Measurements from ENCODE around the gene TXNDC9.
"Not testable (repeated sequence)": the region's sequence is repeated elsewhere in the genome, so short reads cannot be mapped to it uniquely, and the experiment has no call there.

Gene TXNDC9

GRCh38 chr2:99365661-99366060 lies 29.5 kb upstream of the TXNDC9 start:
- ChIA-PET CTCF (interaction anchor here (1.2 kb wide), 1 partner anchor 29 kb away, joined by 4 read pairs; the partner anchor contains the start of gene EIF5B), POLR2A (interaction anchor here (1.1 kb wide), 2 partner anchors 9 to 29 kb away, joined by 3 to 5 read pairs; partner anchors contain the start of genes EIF5B and TXNDC9)
- no peak for TF ChIP-seq L3MBTL2 (conservative IDR thresholded peaks at IDR 0.05)
- TF ChIP-seq FOXK2 (IDR thresholded peaks at IDR 0.05): no peak
- TF ChIP-seq FOXM1 (IDR thresholded peaks at IDR 0.05; ENCODE audit: borderline replicate concordance): no peak
- no peak for TF ChIP-seq TARDBP (IDR thresholded peaks at IDR 0.05)
- no peak for TF ChIP-seq ELF4 (IDR thresholded peaks at IDR 0.05)
- no peak for TF ChIP-seq ZNF384 (IDR thresholded peaks at IDR 0.05)
- no peak for TF ChIP-seq PKNOX1 (IDR thresholded peaks at IDR 0.05)
- TF ChIP-seq FOXA1 (IDR thresholded peaks at IDR 0.05): no peak
- no peak for TF ChIP-seq SUZ12 (IDR thresholded peaks at IDR 0.05)
- no peak for TF ChIP-seq NFRKB (IDR thresholded peaks at IDR 0.05)
- no peak for TF ChIP-seq ARNT (IDR thresholded peaks at IDR 0.05)
- no peak for DNase-seq (ENCODE audit: extremely low spot score)

GRCh38 chr2:99356853-99357252 lies 20.7 kb upstream of the TXNDC9 start:
- no peak for DNase-seq (ENCODE audit: extremely low spot score)
- TF ChIP-seq ZNF384 (IDR thresholded peaks at IDR 0.05) (no peak), FOXK2 (IDR thresholded peaks at IDR 0.05) (no peak), ELF4 (IDR thresholded peaks at IDR 0.05) (no peak)
- ChIA-PET POLR2A (interaction anchor here (0.6 to 2.7 kb wide), 2 partner anchors 9 to 20 kb away, joined by 3 to 14 read pairs; partner anchors contain the start of genes EIF5B and TXNDC9), CTCF (interaction anchor here (1.0 kb wide), 1 partner anchor 20 kb away, joined by 4 read pairs; the partner anchor contains the start of gene EIF5B)

GRCh38 chr2:99354825-99355224 lies 18.7 kb upstream of the TXNDC9 start:
- CTCF ChIA-PET; DNase-seq (ENCODE audit: extremely low spot score): not testable (repeated sequence)
- POLR2A ChIA-PET: interaction anchor here (1.9 kb wide), 1 partner anchor 18 kb away, joined by 6 read pairs; the partner anchor contains the start of gene EIF5B

- no peak for DNase-seq (ENCODE audit: extremely low spot score)
These were observed 17.9 kb upstream of the TXNDC9 start for GRCh38 chr2:99354070-99354469.

GRCh38 chr2:99350194-99350593 lies 14.1 kb upstream of the TXNDC9 start:
- TF ChIP-seq ELF4 (IDR thresholded peaks at IDR 0.05): no peak
- TF ChIP-seq LEF1 (IDR thresholded peaks at IDR 0.05; ENCODE audit: borderline replicate concordance): no peak
- TF ChIP-seq HDGF (IDR thresholded peaks at IDR 0.05; ENCODE audit: borderline replicate concordance): no peak
- TF ChIP-seq FOXK2 (IDR thresholded peaks at IDR 0.05): no peak
- no peak for TF ChIP-seq SUZ12 (IDR thresholded peaks at IDR 0.05)
- no peak for TF ChIP-seq L3MBTL2 (conservative IDR thresholded peaks at IDR 0.05)
- no peak for TF ChIP-seq NFRKB (IDR thresholded peaks at IDR 0.05)
- TF ChIP-seq FOXM1 (IDR thresholded peaks at IDR 0.05; ENCODE audit: borderline replicate concordance): no peak
- no peak for TF ChIP-seq PKNOX1 (IDR thresholded peaks at IDR 0.05)
- no peak for TF ChIP-seq SP1 (IDR thresholded peaks at IDR 0.05)
- TF ChIP-seq BHLHE40 (IDR thresholded peaks at IDR 0.05; ENCODE audit: borderline replicate concordance): no peak
- TF ChIP-seq ARNT (IDR thresholded peaks at IDR 0.05): no peak
- TF ChIP-seq ZNF384 (IDR thresholded peaks at IDR 0.05): no peak
- TF ChIP-seq FOXA1 (IDR thresholded peaks at IDR 0.05): no peak
- TF ChIP-seq TARDBP (IDR thresholded peaks at IDR 0.05): no peak
- TF ChIP-seq CTBP1 (IDR thresholded peaks at IDR 0.05; ENCODE audit: borderline replicate concordance): no peak
- CTCF ChIA-PET: interaction anchor here (0.7 to 1.5 kb wide), 2 partner anchors 10 to 13 kb away, joined by 3 to 5 read pairs; partner anchors contain the start of gene EIF5B
- DNase-seq (ENCODE audit: extremely low spot score): no peak
- POLR2A ChIA-PET: no interaction called here

More at GRCh38 chr2:99354070-99354469, 17.9 kb upstream of the TXNDC9 start:
- CTCF ChIA-PET: no interaction called here
- no peak for TF ChIP-seq BHLHE40 (IDR thresholded peaks at IDR 0.05; ENCODE audit: borderline replicate concordance)
- no peak for TF ChIP-seq SUZ12 (IDR thresholded peaks at IDR 0.05)
- no peak for TF ChIP-seq ELF4 (IDR thresholded peaks at IDR 0.05)
- no peak for TF ChIP-seq ARNT (IDR thresholded peaks at IDR 0.05)
- TF ChIP-seq ZNF384 (IDR thresholded peaks at IDR 0.05): no peak
- no peak for TF ChIP-seq NFRKB (IDR thresholded peaks at IDR 0.05)
- no peak for TF ChIP-seq FOXA1 (IDR thresholded peaks at IDR 0.05)
- TF ChIP-seq FOXM1 (IDR thresholded peaks at IDR 0.05; ENCODE audit: borderline replicate concordance): no peak
- TF ChIP-seq TARDBP (IDR thresholded peaks at IDR 0.05): no peak
- no peak for TF ChIP-seq LEF1 (IDR thresholded peaks at IDR 0.05; ENCODE audit: borderline replicate concordance)
- TF ChIP-seq L3MBTL2 (conservative IDR thresholded peaks at IDR 0.05): no peak
- no peak for TF ChIP-seq FOXK2 (IDR thresholded peaks at IDR 0.05)
- TF ChIP-seq SP1 (IDR thresholded peaks at IDR 0.05): no peak
- no peak for TF ChIP-seq PKNOX1 (IDR thresholded peaks at IDR 0.05)
- no peak for TF ChIP-seq CTBP1 (IDR thresholded peaks at IDR 0.05; ENCODE audit: borderline replicate concordance)
- TF ChIP-seq HDGF (IDR thresholded peaks at IDR 0.05; ENCODE audit: borderline replicate concordance): no peak
- POLR2A ChIA-PET: interaction anchor here (1.9 kb wide), 1 partner anchor 17 kb away, joined by 6 read pairs; the partner anchor contains the start of gene EIF5B

GRCh38 chr2:99348173-99348572 lies 12.0 kb upstream of the TXNDC9 start:
- CTCF ChIA-PET: no interaction called here
- no peak for DNase-seq (ENCODE audit: extremely low spot score)
- TF ChIP-seq SUZ12 (IDR thresholded peaks at IDR 0.05) (no peak), ELF4 (IDR thresholded peaks at IDR 0.05) (no peak), PKNOX1 (IDR thresholded peaks at IDR 0.05) (no peak), TARDBP (IDR thresholded peaks at IDR 0.05) (no peak), FOXA1 (IDR thresholded peaks at IDR 0.05) (no peak), FOXM1 (IDR thresholded peaks at IDR 0.05; ENCODE audit: borderline replicate concordance) (no peak), BHLHE40 (IDR thresholded peaks at IDR 0.05; ENCODE audit: borderline replicate concordance) (no peak), L3MBTL2 (conservative IDR thresholded peaks at IDR 0.05) (no peak), CTBP1 (IDR thresholded peaks at IDR 0.05; ENCODE audit: borderline replicate concordance) (no peak), LEF1 (IDR thresholded peaks at IDR 0.05; ENCODE audit: borderline replicate concordance) (no peak), FOXK2 (IDR thresholded peaks at IDR 0.05) (no peak), ZNF384 (IDR thresholded peaks at IDR 0.05) (no peak), NFRKB (IDR thresholded peaks at IDR 0.05) (no peak), SP1 (IDR thresholded peaks at IDR 0.05) (no peak), HDGF (IDR thresholded peaks at IDR 0.05; ENCODE audit: borderline replicate concordance) (no peak), ARNT (IDR thresholded peaks at IDR 0.05) (no peak)
- POLR2A ChIA-PET: interaction anchor here (0.7 to 2.9 kb wide), 4 partner anchors 11 to 193 kb away, joined by 3 to 10 read pairs (median 4); partner anchors contain the start of genes EIF5B, LIPT1, TSGA10 and TXNDC9
